ENCODE data around the gene HAUS1.
"Not testable (repeated sequence)": the region's sequence is repeated elsewhere in the genome, so short reads cannot be mapped to it uniquely, and the experiment has no call there.

Gene HAUS1

GRCh38 chr18:46095532-46095931 is 8.7 kb upstream of the HAUS1 start:
- DNase-seq, result no peak

DNA sequence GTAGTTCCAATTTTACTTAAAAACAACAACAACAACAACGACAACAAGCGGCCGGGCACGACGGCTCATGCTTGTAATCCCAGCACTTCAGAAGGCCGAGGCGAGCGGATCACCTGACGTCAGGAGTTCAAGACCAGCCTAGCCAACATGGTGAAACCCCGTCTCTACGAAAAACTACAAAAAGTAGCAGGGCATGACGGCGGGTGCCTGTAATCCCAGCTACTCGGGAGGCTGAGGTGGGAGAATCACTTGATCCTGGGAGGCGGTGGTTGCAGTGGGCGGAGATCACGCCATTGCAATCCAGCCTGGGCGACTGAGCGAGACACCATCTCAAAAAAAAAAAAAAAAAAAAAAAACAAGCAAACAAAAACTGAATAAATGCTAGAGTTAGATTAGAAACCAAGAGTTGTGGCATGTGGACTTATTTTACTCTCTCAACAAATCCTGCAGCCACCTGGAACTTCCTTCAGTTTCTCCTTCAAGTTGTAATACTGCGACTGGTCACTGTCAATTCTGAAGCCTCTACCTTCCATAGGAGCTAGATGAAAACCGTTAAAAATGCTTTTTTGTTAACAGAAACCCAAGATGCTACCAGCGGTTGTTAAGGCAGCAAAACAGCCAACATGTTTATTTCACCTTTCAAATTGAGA is 7.4 kb upstream of the HAUS1 start:
- DNase-seq, result peak; percentile 16

- DNase-seq, result peak; percentile 40
Observed at GRCh38 chr18:46097431-46097800, 6.8 kb upstream of the HAUS1 start.

- DNase-seq, result peak; percentile 84
Observed at GRCh38 chr18:46097801-46098615, 6.2 kb upstream of the HAUS1 start, which contains the start of gene ATP5F1A. Gene ATP5F1A (minus strand): TSS chr18:46098296. CDS start chr18:46098231, 65 bp downstream.

- DNase-seq, result no peak
Observed at GRCh38 chr18:46098616-46098933, 5.6 kb upstream of the HAUS1 start.

DNA sequence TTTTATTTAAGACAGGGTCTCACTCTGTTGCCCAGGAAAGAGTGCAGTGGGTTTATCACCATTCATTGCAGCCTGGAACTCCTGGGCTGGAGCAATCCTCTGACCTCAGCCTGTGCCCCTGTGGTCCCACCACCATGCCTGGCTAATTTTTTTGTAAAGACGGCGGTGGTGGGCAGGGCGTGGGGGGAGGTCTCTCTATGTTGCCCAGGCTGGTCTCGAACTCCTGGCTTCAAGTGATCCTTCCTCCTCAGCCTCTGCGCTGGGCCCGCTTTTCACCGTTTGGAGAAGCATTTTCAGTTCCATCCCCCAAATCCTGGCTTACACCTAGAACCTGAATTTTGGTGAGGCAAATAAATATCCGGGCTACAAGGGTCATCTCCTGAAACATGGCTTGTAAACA is 4.7 kb upstream of the HAUS1 start:
- no peak for DNase-seq

- no peak for DNase-seq
Observed at GRCh38 chr18:46109386-46109785, 5.2 kb downstream of the HAUS1 start.

DNA sequence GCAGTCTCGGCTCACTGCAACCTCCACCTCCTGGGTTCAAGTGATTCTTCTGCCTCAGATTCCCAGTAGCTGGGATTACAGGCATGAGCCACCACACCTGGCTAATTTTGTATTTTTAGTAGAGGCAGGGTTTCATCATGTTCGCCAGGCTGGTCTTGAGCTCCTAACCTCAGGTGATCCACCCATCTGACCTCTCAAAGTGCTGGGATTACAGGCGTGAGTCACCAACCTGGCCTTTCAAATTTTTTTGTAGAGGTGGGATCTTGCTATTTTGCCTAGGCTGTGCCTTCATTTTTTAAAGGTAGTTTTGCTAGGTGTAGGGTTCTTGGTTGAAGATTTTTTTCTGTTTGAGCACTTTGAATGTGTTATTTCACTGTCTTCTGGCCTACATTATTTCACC is 6.2 kb downstream of the HAUS1 start:
- no peak for DNase-seq

DNA sequence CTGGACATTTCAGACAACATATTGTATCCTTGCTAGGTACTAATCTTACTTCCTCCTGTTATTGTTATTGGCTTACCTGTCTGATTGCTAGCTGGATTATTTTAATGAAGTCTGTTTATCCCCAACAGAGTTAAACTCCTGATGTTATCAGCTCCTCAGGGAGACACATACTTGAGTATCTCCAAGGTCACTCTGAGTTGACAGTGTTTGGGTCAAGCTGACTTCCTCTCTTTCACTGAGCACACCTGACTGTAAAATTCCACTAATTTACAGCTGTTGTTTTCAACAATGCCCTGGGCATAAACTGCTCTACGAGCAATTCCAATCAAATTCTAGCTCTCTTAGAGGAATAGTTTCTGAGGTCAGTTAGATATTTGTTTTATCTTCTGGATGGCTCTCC is 9.6 kb downstream of the HAUS1 start:
- DNase-seq, result no peak

GRCh38 chr18:46126625-46127024 is 22.4 kb downstream of the HAUS1 start:
- DNase-seq, result not testable (repeated sequence)

- DNase-seq, result no peak
Observed at GRCh38 chr18:46130061-46130460, 25.9 kb downstream of the HAUS1 start.

DNA sequence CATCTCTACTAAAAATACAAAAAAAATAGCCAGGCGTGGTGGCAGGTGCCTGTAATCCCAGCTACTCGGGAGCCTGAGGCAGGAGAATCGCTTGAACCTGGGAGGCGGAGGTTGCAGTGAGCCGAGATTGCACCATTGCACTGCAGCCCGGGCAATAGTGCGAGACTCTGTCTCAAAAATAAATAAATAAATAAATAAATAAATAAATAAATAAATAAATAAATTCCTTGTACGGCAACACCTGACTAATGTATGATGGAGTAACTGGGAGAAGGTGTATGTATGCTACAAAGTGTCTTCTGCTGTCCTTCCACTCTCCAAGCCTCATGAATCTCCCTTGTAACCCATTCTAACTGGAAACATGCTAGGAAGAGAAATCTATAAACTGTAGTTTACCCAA is 26.4 kb downstream of the HAUS1 start:
- DNase-seq, result not testable (repeated sequence)

GRCh38 chr18:46133534-46133933 is 29.3 kb downstream of the HAUS1 start:
- DNase-seq, result no peak

DNA sequence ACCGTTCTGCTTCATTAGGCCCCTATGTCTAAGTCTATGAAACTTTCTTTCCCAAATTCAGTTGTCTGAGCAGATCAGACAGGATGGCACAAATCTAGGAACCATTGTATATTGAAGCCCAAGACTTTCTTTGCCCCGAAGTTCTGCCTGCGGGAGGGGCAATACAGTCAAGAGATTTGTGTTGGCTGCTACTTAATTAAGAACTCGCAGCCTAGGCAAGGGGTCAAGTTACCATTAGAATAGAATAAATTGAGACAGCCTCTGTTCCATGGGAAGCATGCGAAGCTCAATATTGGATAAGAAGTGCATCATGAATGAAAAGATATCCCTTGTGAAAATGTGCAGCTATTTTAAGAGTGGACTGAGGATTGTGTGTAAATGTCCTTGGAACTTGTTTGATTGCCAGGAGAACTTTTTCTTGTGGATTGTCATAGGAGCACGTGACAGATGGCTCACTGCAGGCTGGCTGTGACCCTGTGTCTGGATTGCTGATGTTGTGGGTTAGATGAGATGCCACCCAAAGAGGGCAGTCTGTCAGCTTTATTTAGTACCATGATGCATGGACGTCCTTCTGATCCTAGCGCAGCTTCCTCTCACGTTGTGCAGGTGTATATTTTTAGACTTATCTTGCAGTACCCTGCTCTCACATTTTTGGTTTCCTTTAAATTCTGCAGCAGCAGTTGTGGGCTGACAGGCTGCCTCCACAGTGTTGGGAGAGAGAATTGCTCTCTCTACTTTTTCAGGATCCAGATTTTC is 30.9 kb downstream of the HAUS1 start:
- no peak for DNase-seq

GRCh38 chr18:46140173-46140572 is 36.0 kb downstream of the HAUS1 start:
- DNase-seq, result no peak

- DNase-seq, result no peak
Observed at GRCh38 chr18:46141199-46141598, 37.0 kb downstream of the HAUS1 start.

DNA sequence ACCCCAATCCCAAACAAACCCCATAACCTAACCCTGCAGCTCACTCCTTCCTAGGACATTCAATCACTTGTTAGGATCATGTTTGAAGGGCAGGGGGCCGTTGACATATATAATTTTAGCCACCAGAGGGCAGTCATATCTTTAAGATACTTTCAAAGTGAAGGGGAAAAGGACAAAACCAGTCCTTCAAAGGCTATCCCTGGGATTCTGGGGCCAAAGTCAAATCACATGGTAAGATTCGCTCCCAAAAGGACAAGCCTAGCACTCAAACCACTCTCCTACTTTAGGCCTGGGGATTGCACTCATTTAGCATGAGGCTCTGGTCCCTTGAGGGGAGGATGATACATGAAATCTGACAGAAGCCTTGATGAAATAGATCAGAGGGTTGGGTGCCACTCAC is 44.6 kb downstream of the HAUS1 start:
- peak; percentile 76 for DNase-seq

- DNase-seq, result no peak
Observed at GRCh38 chr18:46152436-46152807, 48.2 kb downstream of the HAUS1 start.

DNA sequence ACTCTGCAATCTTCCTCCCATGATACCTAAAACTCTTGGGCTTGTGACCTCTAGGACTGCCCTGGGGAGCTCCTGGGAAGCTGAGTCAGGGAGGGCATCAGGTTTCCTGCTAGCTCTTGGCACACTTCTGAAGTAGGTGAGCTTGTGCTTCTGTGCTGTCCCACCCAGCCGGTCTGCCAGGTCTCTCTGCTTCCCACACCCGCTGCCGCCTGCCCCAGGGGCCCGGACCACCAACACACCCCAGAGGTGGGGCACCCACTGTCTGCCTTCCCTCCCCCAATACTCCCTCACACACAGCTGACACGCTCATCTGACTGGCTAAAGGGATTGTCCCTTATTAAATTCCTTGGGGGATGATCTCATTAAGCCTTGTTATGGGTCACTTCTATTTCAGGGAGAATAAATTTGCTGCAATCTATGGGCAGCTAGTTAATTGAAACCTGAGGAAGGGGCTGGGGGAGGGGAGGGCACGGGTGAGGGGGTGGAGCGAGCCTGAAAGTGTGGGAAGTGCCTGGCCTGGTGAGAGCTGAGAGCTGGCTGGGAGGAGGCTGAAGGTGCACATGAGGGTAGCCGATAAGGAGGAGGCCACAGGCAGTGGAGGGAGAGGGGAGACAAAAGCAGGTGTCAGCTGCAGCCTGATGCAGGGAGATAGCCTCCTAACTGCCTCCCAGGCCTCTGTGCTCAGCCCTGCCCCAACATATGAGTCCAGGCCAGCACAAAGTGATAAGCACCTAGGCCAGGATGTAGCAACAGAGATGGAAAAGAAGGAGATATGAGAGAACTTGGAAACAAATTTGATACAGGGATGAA is 48.8 kb downstream of the HAUS1 start:
- DNase-seq, result no peak

GRCh38 chr18:46155641-46156051 is 51.5 kb downstream of the HAUS1 start:
- DNase-seq, result peak; percentile 77

DNA sequence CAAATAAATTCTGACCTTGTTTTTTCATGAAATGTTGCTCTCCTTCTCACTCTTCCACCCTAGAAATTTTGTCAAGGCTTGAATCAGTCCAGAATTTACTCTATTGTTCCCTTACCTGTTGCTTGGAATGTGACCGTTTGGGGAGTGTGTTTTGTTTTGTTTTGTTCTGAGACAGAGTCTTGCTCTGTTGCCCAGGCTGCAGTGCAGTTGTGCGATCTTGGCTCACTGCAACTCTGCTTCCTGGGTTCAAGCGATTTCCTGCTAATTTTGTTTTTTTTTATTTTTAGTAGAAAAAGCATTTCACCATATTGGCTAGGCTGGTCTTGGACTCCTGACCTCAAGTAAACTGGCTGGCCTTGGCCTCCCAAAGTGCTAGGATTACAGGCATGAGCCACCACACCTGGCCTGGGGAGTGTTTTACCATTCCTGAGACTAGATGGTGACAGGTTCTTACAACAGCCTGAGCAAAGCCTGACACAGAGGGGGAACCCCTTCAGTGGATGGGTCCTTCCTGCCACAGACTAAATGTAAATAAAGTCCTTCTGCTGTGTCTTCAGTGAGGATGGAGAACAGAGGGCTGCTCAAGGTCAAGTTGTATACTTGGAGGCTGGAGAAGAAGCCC is 52.0 kb downstream of the HAUS1 start:
- peak; percentile 38 for DNase-seq

DNA sequence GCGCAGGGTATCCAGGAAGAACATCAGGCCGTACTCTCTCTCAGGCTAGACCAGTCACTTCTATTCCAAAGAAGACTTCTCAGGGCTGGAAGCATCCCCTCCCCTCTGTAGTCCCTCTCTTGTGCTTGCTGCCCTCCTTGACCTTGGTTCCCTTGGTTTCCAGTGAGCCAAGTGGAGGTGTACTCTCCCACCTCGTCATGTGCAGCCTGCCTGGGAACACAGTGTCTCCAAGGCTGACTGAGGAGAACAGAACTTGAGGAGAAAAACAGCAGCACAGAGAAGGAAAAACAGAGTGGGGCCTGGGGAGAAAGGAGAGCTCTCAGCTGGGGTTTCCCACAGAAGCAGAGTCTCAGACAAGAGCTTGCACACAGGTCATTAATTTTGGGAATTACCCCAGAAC is 52.7 kb downstream of the HAUS1 start:
- no peak for DNase-seq

- no peak for DNase-seq
Observed at GRCh38 chr18:46158499-46158898, 54.3 kb downstream of the HAUS1 start.
